A172 (cell line): ENCODE data around the gene HRK. TPM values are rescaled to one million over a fixed set of nuclear protein-coding genes. Genes with fewer than 3 reads are reported as not detected.

Source experiments
- DNase-seq: peaks from one replicate; pipeline ENCODE4 v3.0.0-alpha.2; 2015; ENCODE audit warnings: low spot score
- total RNA-seq: library from RNA; depleted of rRNA; stranded (reverse); fragments of >200 nt; shearing (Covaris generic); gene quantifications from 2 replicates; pipeline ENCODE4 v1.2.3, GENCODE V29; 2014; rRNA removed

The HRK gene
- 0.55 and 0.86 TPM in 2 replicates for total RNA-seq

GRCh38 chr12:116881325-116881876 lies at the start of gene HRK:
TSS of gene HRK (minus strand) at chr12:116881441. CDS start at chr12:116881307, 134 bp downstream.
- DNase-seq: no peak

- no peak for DNase-seq
Observed at GRCh38 chr12:116929885-116930284, 48.6 kb upstream of the HRK start.

GRCh38 chr12:116928504-116928903 lies 47.3 kb upstream of the HRK start:
- no peak for DNase-seq

GRCh38 chr12:116927244-116927940 lies 46.2 kb upstream of the HRK start:
- DNase-seq: no peak

- DNase-seq: no peak
Observed at GRCh38 chr12:116926283-116927243, 45.3 kb upstream of the HRK start.

- peak; percentile 85 for DNase-seq
Observed at GRCh38 chr12:116924558-116925453, 43.6 kb upstream of the HRK start.

GRCh38 chr12:116922194-116922897 lies 41.1 kb upstream of the HRK start:
- no peak for DNase-seq

- no peak for DNase-seq
Observed at GRCh38 chr12:116920939-116921338, 39.7 kb upstream of the HRK start.

- DNase-seq: no peak
Observed at GRCh38 chr12:116919706-116920485, 38.7 kb upstream of the HRK start.

- DNase-seq: no peak
Observed at GRCh38 chr12:116919247-116919661, 38.0 kb upstream of the HRK start.

- no peak for DNase-seq
Observed at GRCh38 chr12:116918464-116918863, 37.2 kb upstream of the HRK start.

GRCh38 chr12:116916714-116917114 lies 35.5 kb upstream of the HRK start:
- DNase-seq: peak; percentile 90

- DNase-seq: peak; percentile 47
Observed at GRCh38 chr12:116916122-116916521, 34.9 kb upstream of the HRK start.

- DNase-seq: no peak
Observed at GRCh38 chr12:116915326-116915725, 34.1 kb upstream of the HRK start.

GRCh38 chr12:116910645-116911451 lies 29.6 kb upstream of the HRK start, which contains the start of gene FBXW8:
TSS of gene FBXW8 (plus strand) at chr12:116910950. CDS start at chr12:116911038, 88 bp downstream.
- DNase-seq: peak; percentile 54

- no peak for DNase-seq
Observed at GRCh38 chr12:116910280-116910644, 29.0 kb upstream of the HRK start.

- DNase-seq: no peak
Observed at GRCh38 chr12:116906285-116906684, 25.0 kb upstream of the HRK start.

GRCh38 chr12:116903818-116904217 lies 22.6 kb upstream of the HRK start:
- DNase-seq: no peak

GRCh38 chr12:116901612-116902011 lies 20.4 kb upstream of the HRK start:
- no peak for DNase-seq
